IMR-90 (cell line): ENCODE results near the gene SAMSN1. TPM values are rescaled to one million over a fixed set of nuclear protein-coding genes. Genes with fewer than 3 reads are reported as not detected.

Experiments used
- ATAC-seq: fragments of 200-7000 bp; cut with Tn5 transposase; 2 replicates; pipeline ENCODE4 v1.9.1; 2020; ENCODE audit warnings: low read depth, mild to moderate bottlenecking, moderate library complexity
- BruUV-seq: library from RNA; stranded (reverse); fragments of 400-500 nt; replicated peaks from 2 replicates; lab custom pipeline; 2021; lab: Mats Ljungman, UMichigan
- CTCF ChIA-PET: fragments of 300-600 bp; formaldehyde crosslinking; extraction: SDS; loops from one replicate; lab custom pipeline; 2021; ENCODE audit warnings: antibody characterized with exemption; lab: Yijun Ruan, JAX
- POLR2A ChIA-PET: fragments of 300-600 bp; sonication (Branson Sonifier 250); formaldehyde crosslinking; loops from one replicate; lab custom pipeline; 2022; ENCODE audit warnings: antibody characterized with exemption; ENCODE audit not compliant: unreplicated experiment; lab: Charles Lee
- DNase-seq: peaks from one replicate; pipeline ENCODE4 v3.0.0; 2013
- H2AFZ ChIP-seq: replicated peaks from 2 replicates; pipeline ENCODE3; 2013; ENCODE audit warnings: low read length, mild to moderate bottlenecking; ENCODE audit not compliant: poor library complexity
- H2AK5ac ChIP-seq: 2 replicates; pipeline ENCODE4 v1.6.1; 2013; ENCODE audit warnings: low read depth, low read length, inconsistent platforms
- H2AK9ac ChIP-seq: replicated peaks from 2 replicates; pipeline ENCODE3; 2013; ENCODE audit warnings: mild to moderate bottlenecking, low read depth, low read length, moderate library complexity; ENCODE audit not compliant: poor library complexity
- H2BK120ac ChIP-seq: 2 replicates; pipeline ENCODE4 v1.6.1; 2013; ENCODE audit warnings: low read depth, low read length, inconsistent platforms
- H2BK15ac ChIP-seq: 3 replicates; pipeline ENCODE4 v1.6.1; 2013; ENCODE audit warnings: low read depth, low read length, inconsistent platforms
- H2BK20ac ChIP-seq: 2 replicates; pipeline ENCODE4 v1.6.1; 2013; ENCODE audit warnings: low read depth, mild to moderate bottlenecking, inconsistent platforms, low read length, moderate library complexity
- H2BK5ac ChIP-seq: 2 replicates; pipeline ENCODE4 v1.6.1; 2013; ENCODE audit warnings: mild to moderate bottlenecking, low read depth, low read length, inconsistent platforms; ENCODE audit not compliant: poor library complexity, severe bottlenecking
- H3K14ac ChIP-seq: replicated peaks from 2 replicates; pipeline ENCODE4 v1.6.1; 2013; ENCODE audit warnings: low read depth, low read length, inconsistent platforms
- H3K18ac ChIP-seq: 2 replicates; pipeline ENCODE4 v1.6.1; 2013; ENCODE audit warnings: low read depth, low read length, control low read depth
- H3K23ac ChIP-seq: 2 replicates; pipeline ENCODE4 v1.6.1; 2013; ENCODE audit warnings: low read depth, low read length, inconsistent platforms
- H3K27ac ChIP-seq: 2 replicates; pipeline ENCODE4 v1.5.1; 2013; ENCODE audit warnings: mild to moderate bottlenecking, control low read depth, low read length; ENCODE audit not compliant: insufficient read depth
- H3K27me3 ChIP-seq: 2 replicates; pipeline ENCODE4 v1.6.1; 2013; ENCODE audit warnings: low read length; ENCODE audit not compliant: control insufficient read depth, insufficient read depth
- H3K36me3 ChIP-seq: 2 replicates; pipeline ENCODE4 v1.6.1; 2013; ENCODE audit warnings: low read length, mixed read lengths; ENCODE audit not compliant: control insufficient read depth, insufficient read depth
- H3K4ac ChIP-seq: 2 replicates; pipeline ENCODE4 v1.6.1; 2013; ENCODE audit warnings: low read depth, low read length, inconsistent platforms
- H3K4me1 ChIP-seq: 2 replicates; pipeline ENCODE4 v1.6.1; 2013; ENCODE audit warnings: low read length, mixed read lengths; ENCODE audit not compliant: control insufficient read depth, insufficient read depth
- H3K4me2 ChIP-seq: 2 replicates; pipeline ENCODE4 v1.6.1; 2013; ENCODE audit warnings: low read depth, mild to moderate bottlenecking, control low read depth, low read length, moderate library complexity
- H3K4me3 ChIP-seq: 2 replicates; pipeline ENCODE4 v1.5.1; 2013; ENCODE audit warnings: low read depth, mild to moderate bottlenecking, control low read depth, low read length, moderate library complexity; ENCODE audit not compliant: insufficient read depth
- H3K56ac ChIP-seq: 2 replicates; pipeline ENCODE4 v1.6.1; 2013; ENCODE audit warnings: low read length, inconsistent platforms; ENCODE audit not compliant: insufficient read depth; ENCODE audit errors: extremely low read depth
- H3K79me1 ChIP-seq, 2 experiments: 2 replicates each; pipeline ENCODE4 v1.6.1; 2013; ENCODE audit warnings: low read length in 2 of 2, inconsistent platforms in 1 of 2, low read depth in 1 of 2
- H3K9ac ChIP-seq: 2 replicates; pipeline ENCODE4 v1.6.1; 2013; ENCODE audit warnings: low read depth, low read length, control low read depth
- H3K9me1 ChIP-seq: 2 replicates; pipeline ENCODE4 v1.6.1; 2013; ENCODE audit warnings: low read length, inconsistent platforms; ENCODE audit not compliant: insufficient read depth
- H3K9me3 ChIP-seq: 2 replicates; pipeline ENCODE4 v1.6.1; 2013; ENCODE audit warnings: low read length; ENCODE audit not compliant: control insufficient read depth, insufficient read depth
- H4K20me1 ChIP-seq: 2 replicates; pipeline ENCODE4 v1.6.1; 2013; ENCODE audit warnings: low read length, inconsistent platforms; ENCODE audit not compliant: insufficient read depth
- H4K5ac ChIP-seq: 2 replicates; pipeline ENCODE4 v1.6.1; 2013; ENCODE audit warnings: mild to moderate bottlenecking, low read depth, low read length, control low read depth
- H4K8ac ChIP-seq, 2 experiments: 2 replicates each; pipeline ENCODE4 v1.6.1; 2013; ENCODE audit warnings: low read depth in 2 of 2, low read length in 2 of 2, control low read depth in 1 of 2, inconsistent platforms in 1 of 2
- H4K91ac ChIP-seq: 2 replicates; pipeline ENCODE4 v1.6.1; 2013; ENCODE audit warnings: low read depth, low read length, inconsistent platforms; ENCODE audit not compliant: insufficient read depth
- BHLHE40 ChIP-seq: fragments of 150-350 bp; IDR thresholded peaks from 2 replicates; pipeline ENCODE4 v1.6.1; 2016; ENCODE audit warnings: mild to moderate bottlenecking, low read depth, low read length
- CEBPB ChIP-seq: IDR thresholded peaks from 2 replicates; pipeline ENCODE4 v1.6.1; 2012; ENCODE audit warnings: low read depth, low read length, improper control_type of control experiment
- CHD1 ChIP-seq: IDR thresholded peaks from 2 replicates; pipeline ENCODE4 v1.6.1; 2012; ENCODE audit warnings: low read depth, low read length, improper control_type of control experiment
- ELK1 ChIP-seq: fragments of 150-350 bp; IDR thresholded peaks from 2 replicates; pipeline ENCODE4 v1.6.1; 2016; ENCODE audit warnings: low read depth, mild to moderate bottlenecking, low read length, moderate library complexity, borderline replicate concordance
- FOS ChIP-seq: fragments of 150-350 bp; IDR thresholded peaks from 2 replicates; pipeline ENCODE4 v1.6.1; 2016; ENCODE audit warnings: low read depth, low read length
- MAFK ChIP-seq: IDR thresholded peaks from 2 replicates; pipeline ENCODE4 v1.6.1; 2012; ENCODE audit warnings: low read depth, low read length, improper control_type of control experiment
- MAZ ChIP-seq: IDR thresholded peaks from 2 replicates; pipeline ENCODE4 v1.6.1; 2012; ENCODE audit warnings: low read depth, mild to moderate bottlenecking, low read length, improper control_type of control experiment, moderate library complexity, borderline replicate concordance
- MXI1 ChIP-seq: IDR thresholded peaks from 2 replicates; pipeline ENCODE4 v1.6.1; 2012; ENCODE audit warnings: low read depth, mild to moderate bottlenecking, low read length, moderate library complexity, borderline replicate concordance
- NFE2L2 ChIP-seq: fragments of 150-350 bp; IDR thresholded peaks from 2 replicates; pipeline ENCODE4 v1.6.1; 2016; ENCODE audit warnings: low read depth, mild to moderate bottlenecking, low read length
- POLR2A ChIP-seq: IDR thresholded peaks from 2 replicates; pipeline ENCODE4 v1.6.1; 2012; ENCODE audit warnings: mild to moderate bottlenecking, low read depth, low read length
- RAD21 ChIP-seq: IDR thresholded peaks from 2 replicates; pipeline ENCODE4 v1.6.1; 2012; ENCODE audit warnings: low read length, improper control_type of control experiment
- RCOR1 ChIP-seq: IDR thresholded peaks from 2 replicates; pipeline ENCODE4 v1.6.1; 2012; ENCODE audit warnings: mild to moderate bottlenecking, low read length, improper control_type of control experiment; ENCODE audit not compliant: insufficient replicate concordance
- RFX5 ChIP-seq: IDR thresholded peaks from 2 replicates; pipeline ENCODE4 v1.8.0; 2012; ENCODE audit warnings: low read depth, mild to moderate bottlenecking, low read length, moderate library complexity
- SMC3 ChIP-seq: fragments of 150-350 bp; IDR thresholded peaks from 2 replicates; pipeline ENCODE4 v1.6.1; 2016; ENCODE audit warnings: low read depth, mild to moderate bottlenecking, antibody characterized with exemption, low read length, moderate library complexity
- dilution Hi-C: fragments of 300-500 bp; cut with HindIII; formaldehyde crosslinking; loops from one replicate; pipeline ENCODE4 v1.14.3; 2018; ENCODE audit warnings: low sequenced_read_pairs; ENCODE audit not compliant: unreplicated experiment
- in situ Hi-C: fragments of 300-500 bp; cut with MboI; formaldehyde crosslinking; loops from 3 replicates; pipeline ENCODE4 v1.14.3; 2019; ENCODE audit warnings: low sequenced_read_pairs, inconsistent platforms, mixed read lengths
- intact Hi-C: fragments of 100-400 bp; cut with micrococcal nuclease; formaldehyde crosslinking; loops from 2 replicates; pipeline ENCODE4 v1.10.0; 2022
- polyA plus RNA-seq, 3 experiments: library from polyadenylated mRNA; depleted of rRNA; stranded (reverse); fragments of >200 nt; gene quantifications; 2 replicates each; pipeline ENCODE4 v1.2.3, GENCODE V29; 2012; ENCODE audit warnings: low replicate concordance in 1 of 3
- total RNA-seq: library from RNA; depleted of rRNA; stranded (reverse); fragments of >200 nt; gene quantifications from 2 replicates; pipeline ENCODE4 v1.2.3, GENCODE V29; 2012
- TF ChIP-seq, protein P1 (sequence below): conservative IDR thresholded peaks from 2 replicates; pipeline ENCODE4 v1.5.1; 2012; ENCODE audit warnings: mild to moderate bottlenecking, low read depth, low read length, improper control_type of control experiment
- TF ChIP-seq, protein P2 (sequence below): fragments of 150-350 bp; IDR thresholded peaks from 2 replicates; pipeline ENCODE4 v1.6.1; 2017; ENCODE audit warnings: mild to moderate bottlenecking, antibody characterized with exemption, low read length, low read depth

Gene SAMSN1
- total and polyA plus RNA-seq, 2 of the 4 experiments (the other 2 are of a cell fraction): not detected

- Histone ChIP-seq H2AK5ac (no peak overlapping the region), H3K79me1 (no peaks in the 10 kb centered on the region), H2BK5ac (no peak overlapping the region), H3K36me3 (no peaks in the 10 kb centered on the region), H2BK15ac (no peak overlapping the region), H2AFZ (no peak overlapping the region), H3K4ac (no peak overlapping the region), H3K9me3 (no peaks in the 10 kb centered on the region), H3K4me2 (no peak overlapping the region), H4K8ac (no peak overlapping the region), H3K27me3 (no peaks in the 10 kb centered on the region), H4K91ac (no peak overlapping the region), H3K4me1 (no peaks in the 10 kb centered on the region), H3K4me3 (no peak overlapping the region), H3K9me1 (no peaks in the 10 kb centered on the region), H3K23ac (no peak overlapping the region), H2AK9ac (no peak overlapping the region), H3K56ac (no peak overlapping the region), H2BK120ac (no peak overlapping the region), H3K18ac (no peak overlapping the region), H4K20me1 (no peaks in the 10 kb centered on the region), H2BK20ac (no peak overlapping the region), H4K5ac (no peak overlapping the region), H3K27ac (no peak overlapping the region), H3K14ac (no peak overlapping the region), H3K9ac (no peak overlapping the region)
- BruUV-seq: no TSS peak
- dilution Hi-C loops (no loop called here), intact Hi-C loops (no loop called here), in situ Hi-C loops (no loop called here)
- DNase-seq: no peak
- no peak for TF ChIP-seq RFX5
- TF ChIP-seq RAD21: no peak
- no peak for TF ChIP-seq ELK1
- TF ChIP-seq MAFK: no peak
- no peak for TF ChIP-seq BHLHE40
- no peak for TF ChIP-seq SMC3
- TF ChIP-seq MXI1: no peak
- TF ChIP-seq CEBPB: no peak
- TF ChIP-seq, protein P1, sequence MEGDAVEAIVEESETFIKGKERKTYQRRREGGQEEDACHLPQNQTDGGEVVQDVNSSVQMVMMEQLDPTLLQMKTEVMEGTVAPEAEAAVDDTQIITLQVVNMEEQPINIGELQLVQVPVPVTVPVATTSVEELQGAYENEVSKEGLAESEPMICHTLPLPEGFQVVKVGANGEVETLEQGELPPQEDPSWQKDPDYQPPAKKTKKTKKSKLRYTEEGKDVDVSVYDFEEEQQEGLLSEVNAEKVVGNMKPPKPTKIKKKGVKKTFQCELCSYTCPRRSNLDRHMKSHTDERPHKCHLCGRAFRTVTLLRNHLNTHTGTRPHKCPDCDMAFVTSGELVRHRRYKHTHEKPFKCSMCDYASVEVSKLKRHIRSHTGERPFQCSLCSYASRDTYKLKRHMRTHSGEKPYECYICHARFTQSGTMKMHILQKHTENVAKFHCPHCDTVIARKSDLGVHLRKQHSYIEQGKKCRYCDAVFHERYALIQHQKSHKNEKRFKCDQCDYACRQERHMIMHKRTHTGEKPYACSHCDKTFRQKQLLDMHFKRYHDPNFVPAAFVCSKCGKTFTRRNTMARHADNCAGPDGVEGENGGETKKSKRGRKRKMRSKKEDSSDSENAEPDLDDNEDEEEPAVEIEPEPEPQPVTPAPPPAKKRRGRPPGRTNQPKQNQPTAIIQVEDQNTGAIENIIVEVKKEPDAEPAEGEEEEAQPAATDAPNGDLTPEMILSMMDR: no peak
- no peak for TF ChIP-seq MAZ
- TF ChIP-seq, protein P2, sequence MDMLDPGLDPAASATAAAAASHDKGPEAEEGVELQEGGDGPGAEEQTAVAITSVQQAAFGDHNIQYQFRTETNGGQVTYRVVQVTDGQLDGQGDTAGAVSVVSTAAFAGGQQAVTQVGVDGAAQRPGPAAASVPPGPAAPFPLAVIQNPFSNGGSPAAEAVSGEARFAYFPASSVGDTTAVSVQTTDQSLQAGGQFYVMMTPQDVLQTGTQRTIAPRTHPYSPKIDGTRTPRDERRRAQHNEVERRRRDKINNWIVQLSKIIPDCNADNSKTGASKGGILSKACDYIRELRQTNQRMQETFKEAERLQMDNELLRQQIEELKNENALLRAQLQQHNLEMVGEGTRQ: no peak
- no peak for TF ChIP-seq POLR2A
- TF ChIP-seq NFE2L2: no peak
- TF ChIP-seq RCOR1: no peak
- TF ChIP-seq CHD1: no peak
- no peak for TF ChIP-seq FOS
- CTCF ChIA-PET: no interaction called here
- no peak for ATAC-seq
- POLR2A ChIA-PET: no interaction called here
Observed at GRCh38 chr21:14474995-14475394, 71.1 kb downstream of the SAMSN1 start.
